AG09309 (cell line): Measurements from ENCODE around the gene GPI.

Source experiments
- DNase-seq: peaks from one replicate; pipeline ENCODE4 v3.0.0-alpha.2; 2010; ENCODE audit warnings: low read depth
- H3K4me3 ChIP-seq: 2 replicates; pipeline ENCODE4 v1.5.1; 2011; ENCODE audit warnings: mild to moderate bottlenecking, low read depth, low read length, moderate library complexity; ENCODE audit not compliant: control insufficient read depth
- TF ChIP-seq, protein P1 (sequence below): IDR thresholded peaks from 2 replicates; pipeline ENCODE4 v1.5.1; 2011; ENCODE audit warnings: mild to moderate bottlenecking, low read depth, low read length, inconsistent platforms; ENCODE audit not compliant: insufficient read depth, control insufficient read depth; ENCODE audit errors: missing control alignments

The GPI gene

DNA sequence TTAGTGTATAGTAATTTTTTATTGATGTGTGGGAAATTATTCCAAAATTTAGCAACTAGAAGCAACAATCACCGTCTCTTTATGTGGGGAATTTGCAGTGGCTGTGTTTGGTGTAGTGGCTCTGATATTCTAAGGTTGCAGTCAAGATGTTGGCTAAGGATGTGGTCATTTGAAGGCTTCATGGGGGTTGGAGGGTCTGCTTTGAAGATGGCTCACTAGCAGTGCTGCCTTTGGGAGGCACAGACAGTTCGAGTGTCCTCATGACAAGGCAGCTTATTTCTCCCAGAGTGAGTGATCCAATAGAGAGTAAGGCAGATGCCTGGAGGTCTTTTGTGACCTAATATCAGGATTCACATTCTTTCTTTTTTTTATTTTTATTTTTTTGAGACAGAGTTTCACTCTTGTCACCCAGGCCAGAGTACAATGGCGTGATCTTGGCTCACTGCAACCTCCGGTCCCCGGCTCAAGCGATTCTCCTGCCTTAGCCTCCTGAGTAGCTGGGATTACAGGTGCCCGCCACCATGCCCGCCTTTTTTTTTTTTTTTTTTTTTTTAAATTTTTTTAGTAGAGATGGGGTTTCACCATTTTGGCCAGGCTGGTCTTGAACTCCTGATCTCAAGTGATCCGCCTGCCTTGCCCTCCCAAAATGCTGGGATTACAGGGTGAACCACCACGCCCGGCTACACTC is 8.7 kb downstream of the GPI start:
- H3K4me3 ChIP-seq, result no peak overlapping the region
- DNase-seq, result no peak
- TF ChIP-seq, protein P1, sequence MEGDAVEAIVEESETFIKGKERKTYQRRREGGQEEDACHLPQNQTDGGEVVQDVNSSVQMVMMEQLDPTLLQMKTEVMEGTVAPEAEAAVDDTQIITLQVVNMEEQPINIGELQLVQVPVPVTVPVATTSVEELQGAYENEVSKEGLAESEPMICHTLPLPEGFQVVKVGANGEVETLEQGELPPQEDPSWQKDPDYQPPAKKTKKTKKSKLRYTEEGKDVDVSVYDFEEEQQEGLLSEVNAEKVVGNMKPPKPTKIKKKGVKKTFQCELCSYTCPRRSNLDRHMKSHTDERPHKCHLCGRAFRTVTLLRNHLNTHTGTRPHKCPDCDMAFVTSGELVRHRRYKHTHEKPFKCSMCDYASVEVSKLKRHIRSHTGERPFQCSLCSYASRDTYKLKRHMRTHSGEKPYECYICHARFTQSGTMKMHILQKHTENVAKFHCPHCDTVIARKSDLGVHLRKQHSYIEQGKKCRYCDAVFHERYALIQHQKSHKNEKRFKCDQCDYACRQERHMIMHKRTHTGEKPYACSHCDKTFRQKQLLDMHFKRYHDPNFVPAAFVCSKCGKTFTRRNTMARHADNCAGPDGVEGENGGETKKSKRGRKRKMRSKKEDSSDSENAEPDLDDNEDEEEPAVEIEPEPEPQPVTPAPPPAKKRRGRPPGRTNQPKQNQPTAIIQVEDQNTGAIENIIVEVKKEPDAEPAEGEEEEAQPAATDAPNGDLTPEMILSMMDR, result no peak

- no peak overlapping the region for H3K4me3 ChIP-seq
- TF ChIP-seq, protein P1, result no peak
- DNase-seq, result no peak
Measured at GRCh38 chr19:34375598-34375997, 10.6 kb downstream of the GPI start.

DNA sequence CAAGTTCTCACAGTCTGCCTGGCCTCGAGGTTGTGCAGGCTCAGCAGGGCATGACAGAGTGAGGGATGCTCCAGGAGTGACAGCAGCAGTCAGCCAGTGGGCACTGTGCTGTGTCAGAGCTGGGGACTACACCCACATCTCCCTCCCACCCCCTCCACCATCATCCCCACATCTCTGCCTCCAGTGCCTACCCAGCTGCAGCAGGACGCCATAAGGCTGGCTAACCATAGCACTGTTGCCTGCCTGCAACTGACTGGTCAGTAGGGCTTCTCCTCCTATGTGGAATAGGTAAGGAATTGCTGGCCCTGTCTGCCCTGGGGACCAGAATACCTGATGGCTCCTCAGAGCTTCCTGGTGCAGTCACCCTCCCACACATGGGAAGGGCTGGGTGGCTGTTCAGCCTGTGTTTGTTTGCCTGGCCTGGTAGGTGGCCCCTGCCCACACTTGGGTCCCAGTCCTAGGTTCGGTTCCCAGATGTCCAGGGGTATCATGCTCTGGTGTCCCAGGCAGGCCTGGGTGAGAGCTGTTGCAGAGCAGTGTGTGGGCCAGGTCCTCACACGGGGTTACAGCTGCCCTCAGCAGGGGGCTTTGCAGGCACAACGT is 15.7 kb downstream of the GPI start:
- no peak for DNase-seq
- TF ChIP-seq, protein P1, result no peak
- H3K4me3 ChIP-seq, result no peak overlapping the region

DNA sequence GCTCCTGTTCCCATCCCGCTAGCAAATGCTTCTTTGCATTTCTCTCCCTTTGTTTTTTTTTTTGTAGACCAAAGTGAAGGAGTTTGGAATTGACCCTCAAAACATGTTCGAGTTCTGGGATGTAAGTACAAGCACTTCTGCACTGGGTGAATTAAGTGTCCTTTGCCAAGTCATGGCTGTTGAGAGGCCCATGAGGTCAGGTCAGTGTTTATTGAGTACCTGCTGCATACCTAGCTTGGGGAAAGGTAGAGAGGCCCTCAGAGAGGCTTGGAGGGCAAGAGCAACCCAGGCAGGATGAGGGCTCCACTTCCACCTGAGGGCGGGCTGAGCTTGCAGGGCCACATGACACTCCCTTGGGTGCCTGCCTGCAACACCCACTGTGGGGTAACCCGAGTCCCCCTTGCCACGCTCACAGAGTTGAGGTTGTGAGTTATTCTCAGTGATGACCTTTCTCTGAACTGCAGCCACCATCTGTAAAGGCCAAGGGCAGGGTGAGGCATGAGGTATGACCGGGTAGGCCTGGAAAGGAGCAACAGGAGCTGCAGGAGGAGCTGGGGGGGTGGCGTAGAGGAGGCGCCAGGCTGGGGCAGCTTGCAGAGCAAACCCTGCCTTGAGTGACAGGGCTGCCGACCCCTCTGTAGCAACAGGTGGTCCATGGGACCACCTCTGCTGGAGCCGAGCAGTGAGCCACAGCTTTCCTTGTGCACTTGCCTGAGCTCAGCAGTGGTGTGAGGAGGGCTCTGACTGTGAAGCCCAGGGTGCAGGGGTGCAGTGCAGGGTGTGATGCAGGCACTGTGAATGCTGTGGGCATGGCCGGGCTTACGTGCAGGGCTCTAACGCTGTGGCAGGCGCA is 16.6 kb downstream of the GPI start:
- DNase-seq, result no peak
- H3K4me3 ChIP-seq, result no peak overlapping the region
- TF ChIP-seq, protein P1, result no peak

DNA sequence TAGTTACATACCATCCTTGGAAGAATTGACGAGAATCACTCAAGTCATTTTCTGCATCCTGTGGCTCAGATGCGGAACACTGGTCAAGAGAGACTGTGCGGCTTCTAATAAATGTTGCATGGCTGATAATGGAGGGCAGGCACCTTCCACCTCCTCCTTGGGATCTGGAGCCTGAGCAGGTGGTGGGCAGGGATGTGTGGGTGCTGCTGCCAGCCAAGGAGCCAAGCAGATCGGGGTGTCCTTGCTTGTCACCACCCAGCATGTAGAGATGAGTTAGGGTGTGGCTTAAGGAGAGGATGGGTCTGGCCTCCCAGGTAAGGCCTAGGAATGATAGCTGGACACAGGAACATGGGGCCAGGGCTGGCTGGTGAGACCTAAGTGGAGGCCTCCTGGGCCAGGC is 17.5 kb downstream of the GPI start:
- TF ChIP-seq, protein P1, result no peak
- no peak overlapping the region for H3K4me3 ChIP-seq
- no peak for DNase-seq

DNA sequence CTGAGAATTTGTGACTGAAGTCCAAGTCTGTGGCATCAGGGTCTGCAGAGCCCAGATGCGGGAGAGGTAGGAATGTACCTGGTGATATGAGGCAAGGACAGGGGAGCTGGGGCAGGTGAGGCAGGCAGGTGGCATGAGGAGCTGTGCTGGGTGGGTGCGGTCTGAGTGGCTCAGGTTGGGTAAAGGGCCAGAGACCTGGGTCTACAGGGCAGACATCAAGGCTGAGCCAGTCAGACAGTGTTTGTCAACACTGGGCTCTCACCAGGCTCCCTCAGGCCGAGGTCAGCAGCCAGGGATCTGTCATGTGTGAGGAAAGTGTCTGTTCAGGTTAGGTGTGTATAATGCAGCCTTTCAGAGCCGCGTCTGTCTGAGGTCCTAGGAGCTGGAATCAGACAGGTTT is 18.6 kb downstream of the GPI start:
- DNase-seq, result no peak
- no peak overlapping the region for H3K4me3 ChIP-seq
- TF ChIP-seq, protein P1, result no peak
